ENCODE data around the gene NFIB. TPM values are rescaled to one million over a fixed set of nuclear protein-coding genes. Genes with fewer than 3 reads are reported as not detected.

NFIB gene
- total and polyA plus RNA-seq, 5 donors: 22.5 to 143 (median 134) TPM

DNA sequence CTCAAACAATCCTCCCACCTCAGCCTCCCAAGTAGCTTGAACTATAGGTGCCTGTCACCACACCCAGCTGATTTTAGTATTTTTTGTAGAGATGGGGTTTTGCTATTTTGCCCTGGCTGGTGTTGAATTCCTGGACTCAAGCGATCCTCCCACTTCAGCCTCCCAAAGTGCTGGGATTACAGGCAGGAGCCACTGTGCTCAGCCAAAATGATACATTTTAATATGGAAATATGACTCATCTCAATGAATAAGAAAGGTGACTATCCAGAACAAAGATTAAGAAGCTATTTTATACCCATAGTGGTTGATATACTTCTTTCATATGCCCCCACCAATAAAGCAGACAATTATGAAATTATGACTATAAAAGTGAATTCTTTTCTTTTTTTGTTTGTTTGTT is 166.2 kb downstream of the NFIB start:
- Histone ChIP-seq H3K27me3 (ENCODE audit: control insufficient read depth, insufficient read depth) (no peaks in the 10 kb centered on the region), H3K4me1 (ENCODE audit: control insufficient read depth, insufficient read depth, low read length) (no peaks in the 10 kb centered on the region), H3K27ac (ENCODE audit: low read length) (no peak overlapping the region), H3K4me3 (ENCODE audit: low read length) (no peak overlapping the region), H3K9me3 (ENCODE audit: control insufficient read depth, low read length) (no peaks in the 10 kb centered on the region)
- no peak for DNase-seq
- intact Hi-C loops (cut with DNase I): no loop called here
- 98% methylated on average over 1 of the region's 1 CpG for WGBS
- ATAC-seq: no peak

GRCh38 chr9:14146201-14146874 is 167.6 kb downstream of the NFIB start:
- intact Hi-C loops (cut with DNase I): no loop called here

GRCh38 chr9:14144215-14144614 is 169.7 kb downstream of the NFIB start:
- Histone ChIP-seq H3K9me3 (ENCODE audit: control insufficient read depth, low read length) (no peaks in the 10 kb centered on the region), H3K4me1 (ENCODE audit: control insufficient read depth, insufficient read depth, low read length) (no peaks in the 10 kb centered on the region), H3K27ac (ENCODE audit: low read length) (no peak overlapping the region), H3K4me3 (ENCODE audit: low read length) (no peak overlapping the region), H3K27me3 (ENCODE audit: control insufficient read depth, insufficient read depth) (no peaks in the 10 kb centered on the region)
- intact Hi-C loops (cut with DNase I): no loop called here
- no peak for DNase-seq
- no peak for ATAC-seq
- 89% methylated on average over 3 of the region's 3 CpGs for WGBS

More at GRCh38 chr9:14146201-14146874, 167.6 kb downstream of the NFIB start:
- H3K4me3 ChIP-seq (ENCODE audit: low read length): no peak overlapping the region
- no peak overlapping the region for H3K27ac ChIP-seq (ENCODE audit: low read length)
- no peaks in the 10 kb centered on the region for H3K27me3 ChIP-seq (ENCODE audit: control insufficient read depth, insufficient read depth)
- no peak for DNase-seq
- WGBS: 94% methylated on average over 8 of the region's 8 CpGs
- H3K9me3 ChIP-seq (ENCODE audit: control insufficient read depth, low read length): no peaks in the 10 kb centered on the region
- ATAC-seq: no peak
- H3K4me1 ChIP-seq (ENCODE audit: control insufficient read depth, insufficient read depth, low read length): no peaks in the 10 kb centered on the region

DNA sequence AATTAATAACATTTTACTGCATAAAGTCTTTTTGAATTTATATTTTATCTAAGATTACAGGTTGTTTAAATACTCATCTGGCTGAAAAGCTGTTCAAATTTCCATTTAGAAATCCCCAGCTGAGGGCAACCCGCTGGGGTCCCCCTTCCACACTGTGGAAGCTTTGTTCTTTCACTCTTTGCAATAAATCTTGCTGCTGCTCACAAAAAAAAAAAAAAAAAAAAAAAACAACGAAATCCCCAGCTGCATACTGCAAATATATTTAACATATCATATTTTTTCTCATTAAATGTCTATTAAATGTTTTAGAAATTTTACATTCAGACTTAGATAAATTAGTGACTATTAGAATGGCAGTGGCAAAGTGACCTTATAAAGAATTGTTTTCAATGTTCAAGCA is 172.2 kb downstream of the NFIB start:
- WGBS: 91% methylated on average over 2 of the region's 2 CpGs
- no peak for DNase-seq
- Histone ChIP-seq H3K4me3 (ENCODE audit: low read length) (no peak overlapping the region), H3K27ac (ENCODE audit: low read length) (no peak overlapping the region), H3K4me1 (ENCODE audit: control insufficient read depth, insufficient read depth, low read length) (no peaks in the 10 kb centered on the region), H3K27me3 (ENCODE audit: control insufficient read depth, insufficient read depth) (no peaks in the 10 kb centered on the region), H3K9me3 (ENCODE audit: control insufficient read depth, low read length) (no peaks in the 10 kb centered on the region)
- ATAC-seq: no peak
- intact Hi-C loops (cut with DNase I): no loop called here

- DNase-seq (no peak), ATAC-seq (no peak)
- no peaks in the 10 kb centered on the region for H3K4me1 ChIP-seq (ENCODE audit: control insufficient read depth, insufficient read depth, low read length)
- no peak overlapping the region for H3K27ac ChIP-seq (ENCODE audit: low read length)
- no peaks in the 10 kb centered on the region for H3K9me3 ChIP-seq (ENCODE audit: control insufficient read depth, low read length)
- intact Hi-C loops (cut with DNase I): no loop called here
- H3K27me3 ChIP-seq (ENCODE audit: control insufficient read depth, insufficient read depth): no peaks in the 10 kb centered on the region
- no peak overlapping the region for H3K4me3 ChIP-seq (ENCODE audit: low read length)
These were observed 173.7 kb downstream of the NFIB start for GRCh38 chr9:14140096-14140697.

DNA sequence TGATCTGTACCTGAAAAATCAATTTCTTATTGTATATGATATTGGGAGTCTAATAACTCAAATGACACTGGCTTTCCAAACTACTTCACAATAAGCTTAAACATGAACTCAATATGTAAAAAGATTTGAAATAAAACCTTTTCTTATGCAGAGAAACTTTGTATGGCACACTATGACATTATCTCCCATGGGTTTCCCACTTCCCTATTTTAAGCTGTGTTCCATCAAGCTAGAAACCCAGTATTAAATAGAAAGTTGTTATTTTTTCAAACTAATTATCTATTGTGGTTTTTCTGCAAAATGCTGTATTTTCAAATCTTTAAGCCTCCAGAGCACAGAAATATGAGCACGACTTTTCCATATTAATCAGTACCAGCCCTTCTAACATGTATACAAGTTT is 174.7 kb downstream of the NFIB start:
- Histone ChIP-seq H3K9me3 (ENCODE audit: control insufficient read depth, low read length) (no peaks in the 10 kb centered on the region), H3K4me3 (ENCODE audit: low read length) (no peak overlapping the region), H3K4me1 (ENCODE audit: control insufficient read depth, insufficient read depth, low read length) (no peaks in the 10 kb centered on the region), H3K27ac (ENCODE audit: low read length) (no peak overlapping the region), H3K27me3 (ENCODE audit: control insufficient read depth, insufficient read depth) (no peaks in the 10 kb centered on the region)
- ATAC-seq: no peak
- intact Hi-C loops (cut with DNase I): no loop called here
- 77% methylated on average over 1 of the region's 1 CpG for WGBS
- no peak for DNase-seq

DNA sequence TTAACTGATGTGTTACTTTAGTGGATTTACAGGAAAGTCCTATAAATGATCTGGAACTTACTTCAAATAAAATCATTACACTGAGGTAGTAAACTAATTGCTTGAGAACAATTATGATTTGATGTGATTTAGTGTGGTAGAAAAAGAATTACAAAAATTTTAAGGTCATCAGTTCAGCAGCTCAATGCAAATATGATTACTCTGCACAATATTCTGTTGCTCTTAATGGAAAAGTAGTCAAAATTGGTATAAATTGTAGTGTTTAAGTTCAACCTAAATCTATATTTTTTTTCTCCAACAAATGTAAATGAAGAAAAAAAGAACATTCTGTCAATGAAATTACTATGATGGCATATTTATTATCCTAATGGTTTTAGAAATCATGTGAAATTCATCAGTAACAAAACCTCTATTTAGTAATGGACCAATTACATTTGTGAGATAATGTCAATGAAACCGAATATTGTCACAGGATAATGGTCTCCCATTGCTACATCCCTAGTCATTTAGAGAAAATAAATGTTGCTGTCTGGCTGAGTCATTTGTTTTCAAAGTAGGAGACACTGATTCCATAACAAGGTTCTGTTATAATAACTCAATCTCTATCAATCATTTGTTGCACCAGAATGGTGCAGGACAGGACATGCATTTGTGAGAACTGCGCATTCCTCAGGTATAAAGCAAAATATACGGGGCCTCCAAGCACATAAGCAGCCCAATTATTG is 177.1 kb downstream of the NFIB start:
- Histone ChIP-seq H3K4me1 (ENCODE audit: control insufficient read depth, insufficient read depth, low read length) (no peaks in the 10 kb centered on the region), H3K27ac (ENCODE audit: low read length) (no peak overlapping the region), H3K4me3 (ENCODE audit: low read length) (no peak overlapping the region), H3K9me3 (ENCODE audit: control insufficient read depth, low read length) (no peaks in the 10 kb centered on the region), H3K27me3 (ENCODE audit: control insufficient read depth, insufficient read depth) (no peaks in the 10 kb centered on the region)
- no peak for DNase-seq
- 93% methylated on average over 3 of the region's 3 CpGs for WGBS
- intact Hi-C loops (cut with DNase I): no loop called here
- no peak for ATAC-seq

GRCh38 chr9:14136047-14136635 is 177.8 kb downstream of the NFIB start:
- H3K27ac ChIP-seq (ENCODE audit: low read length): no peak overlapping the region
- intact Hi-C loops (cut with DNase I): no loop called here
- H3K4me3 ChIP-seq (ENCODE audit: low read length): no peak overlapping the region
- no peaks in the 10 kb centered on the region for H3K4me1 ChIP-seq (ENCODE audit: control insufficient read depth, insufficient read depth, low read length)
- H3K27me3 ChIP-seq (ENCODE audit: control insufficient read depth, insufficient read depth): no peaks in the 10 kb centered on the region
- DNase-seq: no peak
- ATAC-seq: no peak
- 93% methylated on average over 3 of the region's 3 CpGs for WGBS
- H3K9me3 ChIP-seq (ENCODE audit: control insufficient read depth, low read length): no peaks in the 10 kb centered on the region

DNA sequence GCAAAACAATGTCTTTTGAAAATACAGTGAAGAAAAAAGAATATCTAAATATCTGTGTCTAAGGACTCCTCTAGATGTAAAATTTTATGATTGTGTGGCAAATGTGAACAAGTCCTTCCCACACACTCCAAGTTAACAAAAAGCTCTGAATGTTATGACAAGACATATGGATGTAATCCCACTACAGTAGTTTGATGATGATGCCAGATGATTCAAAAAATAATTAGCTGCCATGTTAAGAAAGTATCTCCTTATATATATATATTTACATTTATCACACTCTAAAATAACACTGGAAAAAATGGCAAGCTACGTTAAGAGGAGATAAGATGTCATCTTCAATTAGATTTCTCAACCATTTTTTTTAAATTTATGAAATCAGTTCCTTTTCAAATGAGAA is 178.5 kb downstream of the NFIB start:
- WGBS: 63% methylated on average over 1 of the region's 1 CpG
- no peak for DNase-seq
- intact Hi-C loops (cut with DNase I): no loop called here

GRCh38 chr9:14133394-14133793 is 180.5 kb downstream of the NFIB start:
- Histone ChIP-seq H3K4me1 (ENCODE audit: control insufficient read depth, insufficient read depth, low read length) (no peaks in the 10 kb centered on the region), H3K27me3 (ENCODE audit: control insufficient read depth, insufficient read depth) (no peaks in the 10 kb centered on the region), H3K27ac (ENCODE audit: low read length) (no peak overlapping the region), H3K9me3 (ENCODE audit: control insufficient read depth, low read length) (no peaks in the 10 kb centered on the region), H3K4me3 (ENCODE audit: low read length) (no peak overlapping the region)
- ATAC-seq: peak; percentile 25 to 74
- intact Hi-C loops (cut with DNase I): no loop called here
- DNase-seq: no peak

More for the DNA sequence above, 178.5 kb downstream of the NFIB start:
- Histone ChIP-seq H3K4me1 (ENCODE audit: control insufficient read depth, insufficient read depth, low read length) (no peaks in the 10 kb centered on the region), H3K4me3 (ENCODE audit: low read length) (no peak overlapping the region), H3K27ac (ENCODE audit: low read length) (no peak overlapping the region), H3K27me3 (ENCODE audit: control insufficient read depth, insufficient read depth) (no peaks in the 10 kb centered on the region), H3K9me3 (ENCODE audit: control insufficient read depth, low read length) (no peaks in the 10 kb centered on the region)
- no peak for ATAC-seq

DNA sequence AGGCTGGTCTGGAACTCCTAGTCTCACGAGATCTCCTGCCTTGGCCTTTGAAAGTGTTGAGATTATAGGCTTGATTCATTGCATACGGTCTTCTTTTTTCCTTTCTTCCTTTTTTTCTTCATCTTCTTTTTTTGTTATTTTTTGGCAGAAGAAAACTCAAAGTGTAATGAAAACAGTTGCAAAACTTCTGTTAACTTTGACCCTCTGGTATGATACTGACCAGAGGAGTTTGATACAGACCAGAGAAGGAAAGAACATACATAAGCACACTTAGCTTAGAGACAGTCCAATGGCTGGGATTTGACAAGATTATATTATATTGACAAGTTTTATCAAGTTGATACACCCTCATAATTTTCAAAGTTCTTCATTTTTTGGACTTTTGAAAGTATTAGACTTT is 181.2 kb downstream of the NFIB start:
- no peaks in the 10 kb centered on the region for H3K27me3 ChIP-seq (ENCODE audit: control insufficient read depth, insufficient read depth)
- 68% methylated on average over 2 of the region's 2 CpGs for WGBS
- no peaks in the 10 kb centered on the region for H3K9me3 ChIP-seq (ENCODE audit: control insufficient read depth, low read length)
- ATAC-seq: peak in 1 of 2 donors; percentile 23
- DNase-seq: no peak
- no peak overlapping the region for H3K27ac ChIP-seq (ENCODE audit: low read length)
- no peak overlapping the region for H3K4me3 ChIP-seq (ENCODE audit: low read length)
- no peaks in the 10 kb centered on the region for H3K4me1 ChIP-seq (ENCODE audit: control insufficient read depth, insufficient read depth, low read length)
- intact Hi-C loops (cut with DNase I): no loop called here
